GM11168 (cell line): ENCODE results near the gene UBXN1.
"Not testable (repeated sequence)": the region's sequence is repeated elsewhere in the genome, so short reads cannot be mapped to it uniquely, and the experiment has no call there.

Experiments used
- in situ Hi-C: fragments of 300-500 bp; cut with MboI; formaldehyde crosslinking; loops from one replicate; pipeline ENCODE4 v1.12.0; 2022; ENCODE audit warnings: low sequenced_read_pairs; ENCODE audit not compliant: unreplicated experiment

UBXN1 gene

DNA sequence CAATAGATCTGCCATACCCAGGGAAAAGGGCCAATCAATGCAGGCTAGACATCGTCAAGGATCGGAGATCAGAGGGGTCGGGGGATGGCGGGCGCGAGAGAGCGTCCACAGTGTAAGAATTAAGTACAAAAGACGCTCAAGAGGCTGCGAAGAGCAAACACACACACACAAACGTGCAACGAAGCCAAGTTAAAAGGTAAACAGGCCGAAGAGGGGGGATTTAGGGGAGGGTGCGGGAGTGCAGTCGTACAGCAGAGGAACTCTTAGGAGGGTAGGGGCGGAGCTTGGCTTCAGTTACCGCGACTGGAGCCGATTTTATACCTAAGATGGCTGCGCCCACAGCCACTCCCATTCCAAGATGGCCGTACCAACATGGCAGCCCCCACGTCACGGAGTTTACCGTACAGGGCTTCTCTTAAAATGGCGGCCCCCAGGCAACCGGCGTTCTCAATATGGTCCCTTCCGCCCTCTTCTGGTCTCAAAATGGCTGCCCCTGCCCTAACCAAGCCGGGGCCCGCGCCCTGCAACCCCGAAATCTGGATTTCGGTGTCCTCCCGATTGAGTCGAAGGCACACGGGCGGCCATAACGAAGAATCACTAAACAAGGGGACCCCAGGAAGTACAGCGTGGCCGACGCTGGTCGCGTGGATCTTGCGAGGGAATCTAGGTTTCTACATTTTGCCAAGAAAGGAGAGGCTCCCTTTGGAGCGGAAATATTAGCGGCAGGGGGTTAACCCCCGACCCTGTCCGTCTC, 30.6 kb upstream of the UBXN1 start:
- in situ Hi-C loops = no loop called here

DNA sequence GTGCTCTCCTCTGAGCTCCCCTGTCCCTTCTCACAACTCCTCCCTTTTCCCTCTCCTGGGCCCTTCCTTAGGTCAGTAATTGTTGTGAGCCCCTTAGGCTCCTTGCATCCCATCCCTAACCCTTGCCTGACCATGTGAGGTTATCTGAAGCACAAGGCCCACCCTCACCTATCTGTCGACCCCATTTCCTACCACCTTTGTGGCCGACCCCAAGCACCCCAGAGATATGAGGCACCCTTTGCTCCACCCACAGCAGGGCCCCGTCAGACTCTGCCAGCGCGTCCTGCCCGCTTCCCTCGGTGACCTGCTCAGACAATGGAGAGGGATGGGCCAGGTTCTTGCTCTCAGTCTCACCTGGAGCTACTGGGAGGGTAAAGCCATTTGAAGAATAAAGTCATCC, 29.9 kb upstream of the UBXN1 start:
- in situ Hi-C loops = no loop called here

GRCh38 chr11:62708392-62708791, 29.5 kb upstream of the UBXN1 start:
- in situ Hi-C loops = no loop called here

GRCh38 chr11:62707277-62707861, 28.5 kb upstream of the UBXN1 start, which contains the start of the genes BSCL2 and GNG3:
Gene BSCL2 (minus strand): TSS chr11:62707424. CDS start chr11:62707195, 229 bp downstream.
Gene GNG3 (plus strand): TSS chr11:62707676. CDS start chr11:62708296, 620 bp downstream.
- in situ Hi-C loops = no loop called here

DNA sequence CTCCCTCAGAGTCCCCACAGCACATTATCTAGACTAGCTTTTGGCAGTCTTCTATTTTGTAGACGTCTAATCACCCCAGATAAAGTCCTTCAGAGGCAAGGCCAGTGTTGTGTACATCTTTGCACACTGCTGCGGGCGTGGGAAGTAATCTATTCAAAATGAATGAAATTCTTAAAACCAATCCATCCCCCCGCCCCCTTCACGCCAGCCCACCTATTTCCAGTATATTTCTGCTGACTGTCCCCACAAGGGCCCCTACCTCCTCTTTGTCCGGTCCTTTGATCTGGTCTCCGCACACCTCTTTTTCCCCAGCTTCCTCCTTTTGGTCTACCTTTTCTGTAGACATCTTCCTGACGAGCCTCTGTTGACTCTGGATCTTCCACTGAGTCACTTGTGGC, 28.0 kb upstream of the UBXN1 start:
- in situ Hi-C loops = no loop called here

- in situ Hi-C loops = no loop called here
Observed at GRCh38 chr11:62705880-62706849, 27.3 kb upstream of the UBXN1 start.

DNA sequence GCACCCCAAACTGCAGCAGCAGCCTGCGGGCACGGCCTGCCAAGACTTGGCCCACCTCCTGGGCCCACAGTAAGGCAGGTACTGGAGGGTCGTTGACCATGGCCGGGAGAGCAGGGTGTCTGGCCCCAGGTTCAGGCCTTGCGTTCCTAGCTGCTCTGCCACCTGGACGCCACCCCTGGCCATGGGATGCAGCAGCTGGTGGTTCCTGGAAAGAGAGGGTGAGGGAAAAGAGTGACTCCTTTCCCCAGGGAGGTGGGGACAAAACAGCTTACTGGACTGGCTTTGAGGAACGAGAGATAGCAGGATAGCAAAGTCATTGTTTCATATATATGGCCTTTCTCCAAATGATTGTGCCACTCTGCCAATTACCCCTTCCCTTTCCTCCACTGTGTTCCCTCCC, 26.5 kb upstream of the UBXN1 start:
- in situ Hi-C loops = no loop called here

GRCh38 chr11:62703921-62704320, 25.0 kb upstream of the UBXN1 start:
- in situ Hi-C loops = not testable (repeated sequence)

DNA sequence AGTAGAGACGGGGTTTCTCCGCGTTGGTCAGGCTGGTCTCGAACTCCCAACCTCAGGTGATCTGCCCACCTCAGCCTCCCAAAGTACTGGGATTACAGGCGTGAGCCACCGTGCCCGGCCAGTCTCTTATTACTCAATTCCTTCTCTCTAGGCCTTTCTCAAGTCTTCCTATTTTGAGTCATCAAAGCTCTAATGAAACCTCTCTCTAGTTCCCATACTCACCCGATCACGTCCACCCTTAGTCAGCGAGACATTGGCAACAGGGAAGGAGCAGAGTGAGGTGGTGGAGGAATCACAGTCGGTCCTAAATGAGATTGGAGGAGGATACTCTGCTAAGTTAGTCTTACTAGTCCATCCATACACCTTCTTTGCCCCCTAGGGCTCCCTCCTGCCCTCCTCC, 23.4 kb upstream of the UBXN1 start:
- in situ Hi-C loops = no loop called here

GRCh38 chr11:62694455-62695167, 15.7 kb upstream of the UBXN1 start:
- in situ Hi-C loops = no loop called here

DNA sequence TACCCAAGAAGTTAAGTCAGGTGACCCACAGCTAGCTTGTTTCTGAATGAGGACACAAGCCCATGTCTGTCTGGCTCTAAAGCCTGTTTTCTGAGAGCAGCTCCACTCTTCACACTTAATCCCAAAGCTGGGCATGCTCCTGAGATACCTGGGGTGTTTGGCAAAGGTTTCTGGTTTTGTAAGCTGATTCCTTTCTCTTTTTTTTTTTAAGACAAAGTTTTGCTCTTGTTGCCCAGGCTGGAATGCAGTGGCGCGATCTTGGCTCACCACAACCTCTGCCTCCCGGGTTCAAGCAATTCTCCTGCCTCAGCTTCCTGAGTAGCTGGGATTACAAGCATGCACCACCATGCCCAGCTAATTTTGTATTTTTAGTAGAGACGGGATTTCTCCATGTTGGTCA, 14.8 kb upstream of the UBXN1 start:
- in situ Hi-C loops = not testable (repeated sequence)

GRCh38 chr11:62689421-62690183, 10.7 kb upstream of the UBXN1 start, which contains the start of gene LRRN4CL:
Gene LRRN4CL (minus strand): TSS chr11:62689530. CDS start chr11:62688508, 1,022 bp downstream.
- in situ Hi-C loops = no loop called here

DNA sequence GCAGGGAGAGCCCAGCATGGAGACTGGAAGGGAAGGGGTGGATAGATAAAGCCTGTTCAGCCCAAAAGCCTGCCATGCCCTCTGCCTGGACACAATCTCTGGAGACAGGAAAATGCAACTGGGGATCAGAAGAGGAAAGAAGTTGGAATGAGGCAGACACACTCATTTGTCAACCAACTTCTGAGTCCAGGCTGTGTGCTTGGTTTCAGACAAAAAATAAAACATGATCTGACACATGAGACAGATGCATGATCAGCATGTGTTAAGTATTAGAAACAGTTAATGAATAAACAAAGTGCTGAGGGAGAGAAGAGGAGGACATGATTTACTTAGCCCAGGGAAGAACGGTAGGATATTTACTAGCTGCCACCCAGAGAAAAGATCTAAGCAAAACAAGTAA, 9.6 kb upstream of the UBXN1 start:
- in situ Hi-C loops = no loop called here

- in situ Hi-C loops = no loop called here
Observed at GRCh38 chr11:62687508-62688396, 8.9 kb upstream of the UBXN1 start.

DNA sequence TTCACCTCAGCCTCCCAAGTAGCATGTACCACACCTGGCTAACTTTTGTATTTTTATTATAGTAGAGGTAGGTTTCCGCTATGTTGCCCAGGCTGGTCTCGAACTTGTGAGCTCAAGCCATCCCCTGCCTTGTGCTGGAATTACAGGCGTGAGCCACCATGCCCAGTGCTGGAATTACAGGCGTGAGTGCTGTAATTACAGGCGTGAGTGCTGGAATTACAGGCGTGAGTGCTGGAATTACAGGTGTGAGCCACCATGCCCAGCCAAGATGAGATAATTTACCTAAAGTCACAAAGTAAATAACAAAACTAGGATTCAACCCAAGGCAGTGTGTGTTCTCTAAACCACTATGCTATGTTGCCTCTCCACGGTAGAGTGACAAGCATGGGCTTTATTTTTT, 3.6 kb upstream of the UBXN1 start:
- in situ Hi-C loops = no loop called here

- in situ Hi-C loops = no loop called here
Observed at GRCh38 chr11:62680825-62681240, 2.0 kb upstream of the UBXN1 start.

- in situ Hi-C loops = no loop called here
Observed at GRCh38 chr11:62678433-62678769, 472 bp downstream of the UBXN1 start.

- in situ Hi-C loops = no loop called here
Observed at GRCh38 chr11:62677714-62678113, 1.2 kb downstream of the UBXN1 start.
